ENCODE measurements around the gene RGS3. TPM values are rescaled to one million over a fixed set of nuclear protein-coding genes. Genes with fewer than 3 reads are reported as not detected.

RGS3 gene
- total RNA-seq, 1 experiment from 2014 or later = 39.4 TPM

DNA sequence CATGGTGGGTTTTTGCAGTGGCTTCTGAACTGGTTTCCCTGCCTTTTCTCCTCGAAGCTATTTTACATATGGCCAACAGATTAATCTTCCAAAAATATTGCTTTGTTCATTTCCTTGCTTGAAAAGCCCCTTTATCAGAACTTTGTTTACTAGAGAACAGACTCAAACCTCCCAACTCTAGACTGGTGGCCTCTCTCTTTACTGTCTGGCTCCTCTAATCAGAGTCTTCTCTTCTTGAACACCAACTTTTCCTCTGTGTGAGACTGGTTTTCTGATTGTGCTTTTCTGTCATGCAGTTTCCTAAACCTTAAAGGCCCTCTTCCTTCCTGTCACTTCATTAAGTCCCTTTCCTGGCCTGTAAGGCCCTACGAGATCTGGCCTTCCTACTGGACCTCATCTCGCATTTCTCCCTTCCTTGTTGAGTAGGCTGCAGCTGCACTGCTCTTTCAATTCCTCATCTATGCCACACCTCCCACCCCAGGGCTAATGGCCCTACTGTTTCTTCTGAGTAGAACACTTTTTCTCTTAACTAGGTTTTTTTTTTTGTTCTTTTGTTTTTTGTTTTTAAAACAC lies 47.3 kb upstream of the RGS3 start:
- BruUV-seq (replicated peaks) = no TSS peak
- no peaks in the 10 kb centered on the region for H3K9me3 ChIP-seq (ENCODE audit: control insufficient read depth in 1 of 2, insufficient read depth in 1 of 2, low read depth in 1 of 2, low read length in 2 of 2)
- no peak for ATAC-seq
- no peaks in the 10 kb centered on the region for H3K36me3 ChIP-seq (ENCODE audit: control insufficient read depth in 1 of 2, insufficient read depth in 2 of 2, low read length in 2 of 2)
- POLR2A ChIA-PET = no interaction called here
- no peak for TF ChIP-seq POLR2A (IDR thresholded peaks at IDR 0.05; ENCODE audit: borderline replicate concordance, extremely low read depth, insufficient read depth, insufficient read length)
- TF ChIP-seq EGR1 (IDR thresholded peaks at IDR 0.05; ENCODE audit: low read depth) = no peak
- TF ChIP-seq CEBPB (IDR thresholded peaks at IDR 0.05; ENCODE audit: low read depth) = no peak
- no peak for TF ChIP-seq ELF1 (IDR thresholded peaks at IDR 0.05; ENCODE audit: borderline replicate concordance, low read depth)
- no peak for TF ChIP-seq SIN3A (IDR thresholded peaks at IDR 0.05; ENCODE audit: low read depth)
- no peak for TF ChIP-seq ZNF274 (IDR thresholded peaks at IDR 0.05; ENCODE audit: low read depth, low read length)
- TF ChIP-seq YY1 (IDR thresholded peaks at IDR 0.05; ENCODE audit: extremely low read depth, insufficient replicate concordance, low read depth, low read length) = no peak
- TF ChIP-seq, protein P1, sequence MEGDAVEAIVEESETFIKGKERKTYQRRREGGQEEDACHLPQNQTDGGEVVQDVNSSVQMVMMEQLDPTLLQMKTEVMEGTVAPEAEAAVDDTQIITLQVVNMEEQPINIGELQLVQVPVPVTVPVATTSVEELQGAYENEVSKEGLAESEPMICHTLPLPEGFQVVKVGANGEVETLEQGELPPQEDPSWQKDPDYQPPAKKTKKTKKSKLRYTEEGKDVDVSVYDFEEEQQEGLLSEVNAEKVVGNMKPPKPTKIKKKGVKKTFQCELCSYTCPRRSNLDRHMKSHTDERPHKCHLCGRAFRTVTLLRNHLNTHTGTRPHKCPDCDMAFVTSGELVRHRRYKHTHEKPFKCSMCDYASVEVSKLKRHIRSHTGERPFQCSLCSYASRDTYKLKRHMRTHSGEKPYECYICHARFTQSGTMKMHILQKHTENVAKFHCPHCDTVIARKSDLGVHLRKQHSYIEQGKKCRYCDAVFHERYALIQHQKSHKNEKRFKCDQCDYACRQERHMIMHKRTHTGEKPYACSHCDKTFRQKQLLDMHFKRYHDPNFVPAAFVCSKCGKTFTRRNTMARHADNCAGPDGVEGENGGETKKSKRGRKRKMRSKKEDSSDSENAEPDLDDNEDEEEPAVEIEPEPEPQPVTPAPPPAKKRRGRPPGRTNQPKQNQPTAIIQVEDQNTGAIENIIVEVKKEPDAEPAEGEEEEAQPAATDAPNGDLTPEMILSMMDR (IDR thresholded peaks at IDR 0.05 in 2 of 3, conservative IDR thresholded peaks at IDR 0.05 in 1 of 3; ENCODE audit: borderline replicate concordance in 1 of 3, insufficient read depth in 1 of 3, low read depth in 2 of 3, low read length in 2 of 3) = no peak
- no peak for TF ChIP-seq SP1 (IDR thresholded peaks at IDR 0.05; ENCODE audit: low read depth)
- TF ChIP-seq, protein P2, sequence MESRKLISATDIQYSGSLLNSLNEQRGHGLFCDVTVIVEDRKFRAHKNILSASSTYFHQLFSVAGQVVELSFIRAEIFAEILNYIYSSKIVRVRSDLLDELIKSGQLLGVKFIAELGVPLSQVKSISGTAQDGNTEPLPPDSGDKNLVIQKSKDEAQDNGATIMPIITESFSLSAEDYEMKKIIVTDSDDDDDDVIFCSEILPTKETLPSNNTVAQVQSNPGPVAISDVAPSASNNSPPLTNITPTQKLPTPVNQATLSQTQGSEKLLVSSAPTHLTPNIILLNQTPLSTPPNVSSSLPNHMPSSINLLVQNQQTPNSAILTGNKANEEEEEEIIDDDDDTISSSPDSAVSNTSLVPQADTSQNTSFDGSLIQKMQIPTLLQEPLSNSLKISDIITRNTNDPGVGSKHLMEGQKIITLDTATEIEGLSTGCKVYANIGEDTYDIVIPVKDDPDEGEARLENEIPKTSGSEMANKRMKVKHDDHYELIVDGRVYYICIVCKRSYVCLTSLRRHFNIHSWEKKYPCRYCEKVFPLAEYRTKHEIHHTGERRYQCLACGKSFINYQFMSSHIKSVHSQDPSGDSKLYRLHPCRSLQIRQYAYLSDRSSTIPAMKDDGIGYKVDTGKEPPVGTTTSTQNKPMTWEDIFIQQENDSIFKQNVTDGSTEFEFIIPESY (IDR thresholded peaks at IDR 0.05; ENCODE audit: extremely low read depth, insufficient replicate concordance, low read length) = no peak
- no peak for TF ChIP-seq ZFX (IDR thresholded peaks at IDR 0.05)
- TF ChIP-seq RAD21 (IDR thresholded peaks at IDR 0.05; ENCODE audit: low read depth) = no peak
- no peak for TF ChIP-seq POLR2AphosphoS5 (IDR thresholded peaks at IDR 0.05; ENCODE audit: low read depth, low read length)
- TF ChIP-seq, protein P3, sequence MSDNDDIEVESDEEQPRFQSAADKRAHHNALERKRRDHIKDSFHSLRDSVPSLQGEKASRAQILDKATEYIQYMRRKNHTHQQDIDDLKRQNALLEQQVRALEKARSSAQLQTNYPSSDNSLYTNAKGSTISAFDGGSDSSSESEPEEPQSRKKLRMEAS (IDR thresholded peaks at IDR 0.05) = no peak
- no peak for TF ChIP-seq EZH2phosphoT487 (IDR thresholded peaks at IDR 0.05; ENCODE audit: borderline replicate concordance)
- H3K27me3 ChIP-seq (ENCODE audit: insufficient read depth, low read length) = no peaks in the 10 kb centered on the region
- H3K9ac ChIP-seq (ENCODE audit: low read length) = no peak overlapping the region
- intact Hi-C loops (cut with micrococcal nuclease) = no loop called here
- H4K20me1 ChIP-seq (ENCODE audit: insufficient read depth) = no peaks in the 10 kb centered on the region
- no peak overlapping the region for H3K4me2 ChIP-seq (ENCODE audit: low read length)
- H3K4me3 ChIP-seq (replicated peaks in 1 of 2; ENCODE audit: low read depth in 1 of 2, low read length in 2 of 2) = no peak overlapping the region
- H3K4me1 ChIP-seq (ENCODE audit: control insufficient read depth in 1 of 2, insufficient read depth in 2 of 2, low read length in 2 of 2) = peaks cover 6 to 7% of the 10 kb centered on the region in 2 experiments
- no peaks in the 10 kb centered on the region for H3K79me2 ChIP-seq (ENCODE audit: insufficient read depth, low read length)
- CTCF ChIA-PET = no interaction called here
- RAD21 ChIA-PET (ENCODE audit: low non-redundant PET in 1 of 2, low total read pairs in 2 of 2, uncharacterized antibody in 2 of 2, unreplicated experiment in 2 of 2) = no interaction called here
- DNase-seq (ENCODE audit: low read depth, low spot score) = no peak
- no peak overlapping the region for H3K27ac ChIP-seq (ENCODE audit: low read depth, low read length)
- no peaks in the 10 kb centered on the region for H3K9me2 ChIP-seq (ENCODE audit: insufficient read depth)
- H2AFZ ChIP-seq (ENCODE audit: low read depth, low read length, poor library complexity, severe bottlenecking) = no peak overlapping the region
